Loucy (cell line): ENCODE measurements around the gene MYO10.

Experiments used
- CTCF ChIP-seq: fragments of 200-600 bp; sonication (generic); conservative IDR thresholded peaks from 2 replicates; pipeline ENCODE4 v1.5.1; 2014; ENCODE audit warnings: mild to moderate bottlenecking, antibody characterized with exemption, low read length
- EZH2phosphoT487 ChIP-seq: fragments of 200-600 bp; IDR thresholded peaks from 2 replicates; pipeline ENCODE4 v1.6.1; 2018; ENCODE audit warnings: antibody characterized with exemption, mild to moderate bottlenecking, moderate library complexity, borderline replicate concordance

- TF ChIP-seq CTCF (no peak), EZH2phosphoT487 (no peak)
Observed at GRCh38 chr5:16656561-16657191, 279.4 kb downstream of the MYO10 start.
